Measurements from ENCODE around the gene EPN2.
"Not testable (repeated sequence)": the region's sequence is repeated elsewhere in the genome, so short reads cannot be mapped to it uniquely, and the experiment has no call there.

DNA sequence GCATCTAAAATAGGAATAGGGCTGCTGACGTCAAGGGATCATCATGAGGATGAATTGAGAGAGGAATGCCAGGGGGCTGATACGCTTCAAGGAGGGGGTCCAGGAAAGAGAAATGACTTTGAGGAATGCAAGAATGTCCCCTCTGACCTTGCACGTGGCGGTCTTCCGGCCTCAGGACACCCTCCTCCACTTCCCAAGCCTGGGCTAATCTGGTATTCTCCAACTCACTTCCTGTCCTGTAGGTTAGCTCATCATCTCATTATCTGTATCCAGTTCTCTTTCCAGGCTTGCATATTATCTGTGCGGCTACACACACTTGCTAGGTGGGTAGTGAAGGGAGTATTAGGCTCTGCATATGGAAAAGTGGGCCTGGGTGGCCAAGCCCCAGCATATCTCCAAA lies 2.5 kb upstream of the EPN2 start:
- TF ChIP-seq POLR2A (IDR thresholded peaks at IDR 0.05): not testable (repeated sequence)
- TF ChIP-seq, protein P1, sequence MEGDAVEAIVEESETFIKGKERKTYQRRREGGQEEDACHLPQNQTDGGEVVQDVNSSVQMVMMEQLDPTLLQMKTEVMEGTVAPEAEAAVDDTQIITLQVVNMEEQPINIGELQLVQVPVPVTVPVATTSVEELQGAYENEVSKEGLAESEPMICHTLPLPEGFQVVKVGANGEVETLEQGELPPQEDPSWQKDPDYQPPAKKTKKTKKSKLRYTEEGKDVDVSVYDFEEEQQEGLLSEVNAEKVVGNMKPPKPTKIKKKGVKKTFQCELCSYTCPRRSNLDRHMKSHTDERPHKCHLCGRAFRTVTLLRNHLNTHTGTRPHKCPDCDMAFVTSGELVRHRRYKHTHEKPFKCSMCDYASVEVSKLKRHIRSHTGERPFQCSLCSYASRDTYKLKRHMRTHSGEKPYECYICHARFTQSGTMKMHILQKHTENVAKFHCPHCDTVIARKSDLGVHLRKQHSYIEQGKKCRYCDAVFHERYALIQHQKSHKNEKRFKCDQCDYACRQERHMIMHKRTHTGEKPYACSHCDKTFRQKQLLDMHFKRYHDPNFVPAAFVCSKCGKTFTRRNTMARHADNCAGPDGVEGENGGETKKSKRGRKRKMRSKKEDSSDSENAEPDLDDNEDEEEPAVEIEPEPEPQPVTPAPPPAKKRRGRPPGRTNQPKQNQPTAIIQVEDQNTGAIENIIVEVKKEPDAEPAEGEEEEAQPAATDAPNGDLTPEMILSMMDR (IDR thresholded peaks at IDR 0.05): not testable (repeated sequence)
